ENCODE results near the gene DUS2. TPM values are rescaled to one million over a fixed set of nuclear protein-coding genes. Genes with fewer than 3 reads are reported as not detected.

The DUS2 gene
- total and polyA plus RNA-seq, 2 of the 8 experiments (the other 6 are each of a cell fraction or from before 2014, with no cell fraction given) = 17.2 to 27.0 TPM

GRCh38 chr16:68113765-68114240, 90.7 kb downstream of the DUS2 start:
- no peak overlapping the region for H2AFZ ChIP-seq (ENCODE audit: low read length)
- no peaks in the 10 kb centered on the region for H3K23me2 ChIP-seq (ENCODE audit: low read depth, low read length)
- no peak overlapping the region for H2AK5ac ChIP-seq (ENCODE audit: low read depth, low read length)
- no peak overlapping the region for H3K18ac ChIP-seq (ENCODE audit: extremely low read depth, low read length)
- H3K4me2 ChIP-seq (ENCODE audit: insufficient read depth in 1 of 2, low read depth in 2 of 2, low read length in 2 of 2) = no peak overlapping the region
- no peaks in the 10 kb centered on the region for H3K9me3 ChIP-seq (ENCODE audit: insufficient read depth in 2 of 2, low read depth in 1 of 2, low read length in 1 of 2)
- H3K79me2 ChIP-seq (ENCODE audit: control insufficient read depth in 1 of 2, insufficient read depth in 2 of 2, low read length in 2 of 2) = peaks cover 0 to 91% of the 10 kb centered on the region in 2 experiments; a peak in 2 of 4 replicates
- H3K4me3 ChIP-seq (ENCODE audit: extremely low read depth in 1 of 4, insufficient read depth in 2 of 4, low read depth in 3 of 4, low read length in 4 of 4) = no peak overlapping the region
- peaks cover 2 to 6% of the 10 kb centered on the region in 2 experiments for H4K20me1 ChIP-seq (replicated peaks in 1 of 2; ENCODE audit: control insufficient read depth in 1 of 2, insufficient read depth in 2 of 2, low read length in 2 of 2)
- ChIA-PET CTCF (ENCODE audit: partially characterized antibody) (interaction anchor here (1.4 to 2.3 kb wide), 2 partner anchors 20 to 30 kb away, joined by 4 to 8 read pairs; no protein-coding TSS in a partner anchor), POLR2A (ENCODE audit: partially characterized antibody) (interaction anchor here (1.3 kb wide), 1 partner anchor 29 kb away, joined by 3 read pairs; no protein-coding TSS in a partner anchor)
- no peak overlapping the region for H3K56ac ChIP-seq (replicated peaks; ENCODE audit: insufficient read length, low read depth, low read length)
- DNase-seq (ENCODE audit: low read depth in 1 of 2, low spot score in 2 of 2) = no peak
- peaks cover 0 to 5% (median 0%) of the 10 kb centered on the region in 4 experiments; a peak in 1 of 7 replicates for H3K4me1 ChIP-seq (replicated peaks in 1 of 4; ENCODE audit: control insufficient read depth in 3 of 4, insufficient read depth in 4 of 4, low read length in 3 of 4)
- H3K79me1 ChIP-seq (ENCODE audit: low read depth, low read length) = peaks cover 10% of the 10 kb centered on the region
- H4K5ac ChIP-seq (ENCODE audit: insufficient read length, low read depth, low read length) = no peak overlapping the region
- H2BK120ac ChIP-seq (replicated peaks; ENCODE audit: low read depth, low read length) = no peak overlapping the region
- no peaks in the 10 kb centered on the region for H3K27me3 ChIP-seq (replicated peaks in 1 of 4; ENCODE audit: control insufficient read depth in 3 of 4, extremely low read depth in 1 of 4, insufficient read depth in 3 of 4, low read length in 3 of 4)
- H2BK12ac ChIP-seq (ENCODE audit: low read depth, low read length) = no peak overlapping the region
- H3K36me3 ChIP-seq (ENCODE audit: control insufficient read depth in 2 of 4, insufficient read depth in 4 of 4, low read length in 3 of 4) = no peaks in the 10 kb centered on the region
- H4K8ac ChIP-seq (ENCODE audit: extremely low read depth, insufficient read depth, low read length) = peak overlapping the region; percentile 64; the same call in 1 of the 2 replicates
- no peak overlapping the region for H2BK15ac ChIP-seq (ENCODE audit: low read length)
- H3K27ac ChIP-seq (ENCODE audit: low read depth, low read length) = no peak overlapping the region
- no peak overlapping the region for H3K9ac ChIP-seq (replicated peaks in 1 of 4; ENCODE audit: extremely low read depth in 1 of 4, low read depth in 3 of 4, low read length in 3 of 4)
- H3K14ac ChIP-seq (ENCODE audit: insufficient read length) = no peak overlapping the region
- no peak for FAIRE-seq
- 0 out of 2 replicates have a peak overlapping the region, but pooled peaks have one; percentile 9 for H2BK5ac ChIP-seq (ENCODE audit: low read depth, low read length)
- no peak overlapping the region for H2BK20ac ChIP-seq (ENCODE audit: low read length)
- no peak overlapping the region for H3K23ac ChIP-seq (ENCODE audit: insufficient read length)
- WGBS, 2 experiments (ENCODE audit: extremely low coverage in 1 of 2, insufficient coverage in 1 of 2, insufficient read length in 1 of 2, insufficient replicate concordance in 2 of 2, low coverage in 1 of 2, low lambda C conversion rate in 2 of 2, missing lambda C conversion rate in 1 of 2) = 98% methylated on average over 12 of the region's 12 CpGs; no CpG with 5 or more reads in 1 of the 2 experiments
- H3K4ac ChIP-seq (replicated peaks; ENCODE audit: insufficient read length, low read depth, low read length) = no peak overlapping the region
- H4K91ac ChIP-seq (replicated peaks; ENCODE audit: insufficient read length, low read length) = peak overlapping the region; percentile 12
- TF ChIP-seq BRCA1 (IDR thresholded peaks at IDR 0.05; ENCODE audit: low read depth, low read length) (no peak), ATF3 (IDR thresholded peaks at IDR 0.05; ENCODE audit: insufficient read depth, low read depth, low read length) (no peak)

Measured in H1 (cell line).